Breast epithelium (tissue), 3 donors: Measurements from ENCODE around the gene KREMEN2.

ENCODE experiments used
- CTCF ChIP-seq, 3 donors: fragments of 450-650 bp; IDR thresholded peaks; one replicate each; pipeline ENCODE4 v1.5.1; 2016 to 2017; ENCODE audit warnings: antibody characterized with exemption in 3 of 3, mild to moderate bottlenecking in 3 of 3, moderate library complexity in 3 of 3
- POLR2A ChIP-seq: fragments of 450-650 bp; IDR thresholded peaks from one replicate; pipeline ENCODE4 v1.6.1; 2016; ENCODE audit warnings: antibody characterized with exemption, mild to moderate bottlenecking, moderate library complexity

GRCh38 chr16:2954656-2955381 lies 9.3 kb upstream of the KREMEN2 start:
- TF ChIP-seq CTCF (IDR thresholded peaks at IDR 0.05) (no peak), POLR2A (no peak)
